Dedifferentiated amniotic fluid mesenchymal stem cell (primary cell): Measurements from ENCODE around the gene ZFP36L1.

Experiments used
- DNase-seq: peaks from one replicate; pipeline ENCODE4 v3.0.0-alpha.2; 2016; ENCODE audit errors: extremely low spot score

Gene ZFP36L1

GRCh38 chr14:68792979-68793733, at the start of gene ZFP36L1:
Gene ZFP36L1 (minus strand): TSS chr14:68793067. CDS start chr14:68792938, 129 bp downstream.
- peak; percentile 94 for DNase-seq

- DNase-seq = no peak
Observed at GRCh38 chr14:68842298-68842697, 49.4 kb upstream of the ZFP36L1 start.

GRCh38 chr14:68841016-68841809, 48.3 kb upstream of the ZFP36L1 start:
- no peak for DNase-seq

- no peak for DNase-seq
Observed at GRCh38 chr14:68840454-68840853, 47.6 kb upstream of the ZFP36L1 start.

GRCh38 chr14:68836082-68836481, 43.2 kb upstream of the ZFP36L1 start:
- no peak for DNase-seq

DNA sequence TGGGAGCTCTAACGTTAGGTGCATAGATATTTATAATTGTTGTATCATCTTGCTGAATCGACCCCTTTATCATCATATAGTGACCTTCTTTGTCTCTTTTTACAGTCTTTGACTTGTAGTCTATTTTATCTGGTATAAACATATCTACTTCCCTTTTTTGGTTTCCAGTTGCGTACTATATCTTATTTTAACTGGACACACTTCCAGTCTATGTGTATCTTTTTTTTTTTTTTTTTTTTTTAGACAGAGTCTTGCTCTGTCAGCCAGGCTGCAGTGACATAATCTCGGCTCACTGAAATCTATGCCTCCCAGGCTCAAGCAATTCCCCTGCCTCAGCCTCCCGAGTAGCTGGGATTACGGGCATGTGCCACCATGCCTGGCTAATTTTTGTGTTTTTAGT, 41.9 kb upstream of the ZFP36L1 start:
- no peak for DNase-seq

- DNase-seq = no peak
Observed at GRCh38 chr14:68828698-68829097, 35.8 kb upstream of the ZFP36L1 start.

- DNase-seq = no peak
Observed at GRCh38 chr14:68825729-68826128, 32.9 kb upstream of the ZFP36L1 start.

DNA sequence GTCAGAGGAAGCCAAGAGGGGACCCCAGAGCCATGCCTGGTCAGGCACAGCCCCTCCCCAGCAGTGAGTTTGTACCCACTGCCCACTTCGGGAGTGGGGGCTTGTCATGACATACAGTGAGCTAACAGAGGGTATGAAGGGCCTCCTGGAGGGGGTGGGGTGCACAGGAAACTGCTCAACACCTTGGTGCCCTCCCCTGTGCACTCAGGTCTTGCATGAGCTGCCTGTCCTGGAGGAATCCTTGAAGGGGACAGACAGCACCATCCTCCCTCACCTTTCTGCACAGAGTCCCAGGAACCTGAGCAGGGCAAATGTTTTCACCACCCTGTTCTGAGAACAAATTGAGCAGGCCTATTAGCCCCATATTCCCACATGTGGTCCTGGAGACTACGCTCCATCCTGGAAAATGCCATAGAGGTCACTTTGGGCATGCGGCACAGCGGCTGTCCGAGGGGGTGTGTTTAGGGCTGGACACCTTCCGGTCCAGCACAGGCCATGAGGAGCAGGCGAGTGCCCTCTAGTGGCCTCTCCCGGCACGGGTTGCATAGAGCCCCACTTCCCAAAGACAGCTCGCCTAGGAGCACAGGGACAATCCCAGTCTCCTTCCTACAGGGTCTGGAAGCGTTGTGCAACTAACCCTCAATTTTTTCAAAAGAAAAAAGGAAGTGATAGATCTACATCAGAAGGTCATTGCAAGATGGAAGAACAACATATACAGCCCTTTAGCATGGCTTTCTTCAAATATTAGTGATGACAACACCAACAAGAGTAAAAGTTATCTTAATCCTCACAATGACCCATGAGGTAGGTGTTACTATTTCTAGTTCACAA, 31.9 kb upstream of the ZFP36L1 start:
- peak; percentile 39 for DNase-seq

DNA sequence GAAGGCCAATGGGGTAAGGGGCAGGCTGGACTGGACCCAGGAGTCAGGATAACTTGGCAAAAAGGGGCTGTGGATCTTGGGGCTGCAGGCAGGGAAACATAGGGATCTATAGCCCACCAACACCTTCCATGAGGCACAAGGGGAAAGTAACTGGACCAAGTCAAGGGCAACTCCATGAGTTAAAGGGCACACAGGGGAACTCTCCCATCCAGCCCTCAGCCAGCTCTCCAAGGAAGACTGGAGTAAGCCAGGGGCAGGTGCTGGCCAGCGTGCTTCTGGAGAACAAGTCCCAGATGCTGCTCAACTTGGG, 31.3 kb upstream of the ZFP36L1 start:
- DNase-seq = no peak

- DNase-seq = no peak
Observed at GRCh38 chr14:68823434-68824206, 30.8 kb upstream of the ZFP36L1 start.

GRCh38 chr14:68822926-68823325, 30.1 kb upstream of the ZFP36L1 start:
- DNase-seq = no peak

- no peak for DNase-seq
Observed at GRCh38 chr14:68822132-68822651, 29.3 kb upstream of the ZFP36L1 start.

- no peak for DNase-seq
Observed at GRCh38 chr14:68820999-68821683, 28.3 kb upstream of the ZFP36L1 start.

- DNase-seq = no peak
Observed at GRCh38 chr14:68820536-68820935, 27.7 kb upstream of the ZFP36L1 start.

GRCh38 chr14:68820119-68820518, 27.3 kb upstream of the ZFP36L1 start:
- DNase-seq = no peak

DNA sequence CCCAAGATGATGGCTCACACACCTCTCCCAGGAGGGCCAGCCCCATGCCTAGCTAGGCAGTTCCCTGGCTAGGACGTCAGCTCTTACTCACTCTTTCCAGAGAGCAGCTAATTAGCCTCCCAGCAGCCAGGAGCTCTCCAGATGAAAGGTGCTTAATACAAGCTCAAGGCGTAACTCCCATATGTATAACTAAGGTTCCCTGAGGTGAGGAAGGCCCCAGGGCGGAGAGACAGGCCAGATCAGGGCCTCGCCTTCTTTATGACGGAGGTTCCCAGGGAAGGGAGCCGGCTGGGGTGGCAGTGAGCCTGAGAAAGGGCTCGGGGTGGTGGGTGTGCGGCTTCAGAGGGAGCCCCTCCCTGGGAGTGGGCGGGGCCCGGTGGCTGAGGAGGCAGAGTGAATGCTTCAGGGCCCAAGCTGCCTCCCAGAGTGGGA, 26.4 kb upstream of the ZFP36L1 start:
- DNase-seq = no peak

GRCh38 chr14:68817506-68818212, 24.8 kb upstream of the ZFP36L1 start:
- DNase-seq = no peak

DNA sequence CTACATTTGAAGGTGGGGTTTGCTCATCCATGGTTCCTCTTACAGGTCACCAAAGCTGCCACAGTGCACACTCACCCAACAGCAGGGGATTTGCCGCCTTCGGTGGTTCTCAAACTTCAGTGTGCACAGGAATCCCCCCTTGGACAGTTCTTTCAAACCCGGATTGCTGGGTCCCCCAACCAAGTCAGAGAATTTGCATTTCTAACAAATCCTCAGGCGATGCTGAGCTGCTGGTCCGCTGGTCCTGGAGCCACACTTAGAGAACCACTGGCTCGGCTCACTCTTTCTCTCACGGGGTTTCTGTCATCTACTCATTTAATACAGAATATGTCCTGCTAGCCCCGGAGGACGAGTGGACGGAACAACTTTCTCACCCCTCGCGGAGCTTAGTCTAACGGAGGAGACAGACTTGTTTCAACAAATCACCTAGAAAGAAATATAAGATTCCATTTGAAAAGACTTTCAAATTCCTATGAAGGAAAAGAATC, 24.1 kb upstream of the ZFP36L1 start:
- DNase-seq = no peak
